Mammary epithelial cell (primary cell): ENCODE data around the gene BOLA1.

ENCODE experiments used
- EZH2 ChIP-seq: IDR thresholded peaks from 2 replicates; pipeline ENCODE4 v1.6.1; 2012; ENCODE audit warnings: low read length, inconsistent platforms, borderline replicate concordance
- TF ChIP-seq, protein P1 (sequence below), 2 donors: IDR thresholded peaks in 1 of 2; conservative IDR thresholded peaks in 1 of 2; 2 replicates each; pipeline ENCODE4 v1.5.1; 2011 to 2012; ENCODE audit warnings: inconsistent platforms in 2 of 2, low read length in 2 of 2, mild to moderate bottlenecking in 2 of 2, control low read depth in 1 of 2, low read depth in 1 of 2; ENCODE audit not compliant: insufficient read depth in 1 of 2; ENCODE audit errors: extremely low read depth in 1 of 2

DNA sequence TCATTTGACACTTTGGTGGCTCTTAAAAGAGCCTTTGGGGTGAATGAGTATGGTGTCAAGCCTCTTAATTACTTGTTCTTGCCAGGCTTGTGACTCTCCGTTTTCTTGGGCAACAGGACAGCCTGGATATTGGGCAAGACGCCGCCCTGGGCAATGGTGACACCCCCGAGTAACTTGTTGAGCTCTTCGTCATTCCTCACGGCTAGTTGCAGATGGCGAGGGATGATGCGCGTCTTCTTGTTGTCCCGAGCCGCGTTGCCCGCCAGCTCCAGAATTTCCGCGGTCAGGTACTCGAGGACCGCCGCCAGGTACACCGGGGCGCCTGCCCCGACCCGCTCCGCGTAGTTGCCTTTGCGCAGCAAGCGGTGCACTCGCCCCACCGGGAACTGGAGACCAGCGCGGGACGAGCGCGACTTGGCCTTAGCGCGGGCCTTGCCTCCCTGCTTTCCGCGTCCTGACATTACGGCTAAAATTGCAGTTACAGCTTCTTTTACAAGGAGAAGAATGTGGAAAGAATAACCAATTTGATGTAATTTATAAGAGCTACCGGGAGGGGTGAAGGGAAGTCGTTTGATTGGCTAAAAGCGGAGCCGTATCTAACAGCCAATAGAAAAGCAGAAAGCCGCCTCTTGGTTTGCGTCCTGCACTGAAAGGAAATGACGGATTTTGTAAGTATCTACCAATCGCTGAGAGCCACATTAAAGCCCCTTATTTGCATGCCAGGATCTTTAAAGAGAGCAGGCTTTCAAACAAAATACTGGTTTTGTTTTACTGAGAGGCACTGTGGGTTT, 11.7 kb upstream of the BOLA1 start:
- TF ChIP-seq, protein P1, sequence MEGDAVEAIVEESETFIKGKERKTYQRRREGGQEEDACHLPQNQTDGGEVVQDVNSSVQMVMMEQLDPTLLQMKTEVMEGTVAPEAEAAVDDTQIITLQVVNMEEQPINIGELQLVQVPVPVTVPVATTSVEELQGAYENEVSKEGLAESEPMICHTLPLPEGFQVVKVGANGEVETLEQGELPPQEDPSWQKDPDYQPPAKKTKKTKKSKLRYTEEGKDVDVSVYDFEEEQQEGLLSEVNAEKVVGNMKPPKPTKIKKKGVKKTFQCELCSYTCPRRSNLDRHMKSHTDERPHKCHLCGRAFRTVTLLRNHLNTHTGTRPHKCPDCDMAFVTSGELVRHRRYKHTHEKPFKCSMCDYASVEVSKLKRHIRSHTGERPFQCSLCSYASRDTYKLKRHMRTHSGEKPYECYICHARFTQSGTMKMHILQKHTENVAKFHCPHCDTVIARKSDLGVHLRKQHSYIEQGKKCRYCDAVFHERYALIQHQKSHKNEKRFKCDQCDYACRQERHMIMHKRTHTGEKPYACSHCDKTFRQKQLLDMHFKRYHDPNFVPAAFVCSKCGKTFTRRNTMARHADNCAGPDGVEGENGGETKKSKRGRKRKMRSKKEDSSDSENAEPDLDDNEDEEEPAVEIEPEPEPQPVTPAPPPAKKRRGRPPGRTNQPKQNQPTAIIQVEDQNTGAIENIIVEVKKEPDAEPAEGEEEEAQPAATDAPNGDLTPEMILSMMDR (conservative IDR thresholded peaks at IDR 0.05 in 1 of 2, IDR thresholded peaks at IDR 0.05 in 1 of 2; ENCODE audit: extremely low read depth in 1 of 2, insufficient read depth in 1 of 2, low read depth in 1 of 2, low read length in 2 of 2) = no peak
- no peak for TF ChIP-seq EZH2
